ENCODE data around the gene RADIL.
"Not testable (repeated sequence)": the region's sequence is repeated elsewhere in the genome, so short reads cannot be mapped to it uniquely, and the experiment has no call there.

RADIL gene, protein sequence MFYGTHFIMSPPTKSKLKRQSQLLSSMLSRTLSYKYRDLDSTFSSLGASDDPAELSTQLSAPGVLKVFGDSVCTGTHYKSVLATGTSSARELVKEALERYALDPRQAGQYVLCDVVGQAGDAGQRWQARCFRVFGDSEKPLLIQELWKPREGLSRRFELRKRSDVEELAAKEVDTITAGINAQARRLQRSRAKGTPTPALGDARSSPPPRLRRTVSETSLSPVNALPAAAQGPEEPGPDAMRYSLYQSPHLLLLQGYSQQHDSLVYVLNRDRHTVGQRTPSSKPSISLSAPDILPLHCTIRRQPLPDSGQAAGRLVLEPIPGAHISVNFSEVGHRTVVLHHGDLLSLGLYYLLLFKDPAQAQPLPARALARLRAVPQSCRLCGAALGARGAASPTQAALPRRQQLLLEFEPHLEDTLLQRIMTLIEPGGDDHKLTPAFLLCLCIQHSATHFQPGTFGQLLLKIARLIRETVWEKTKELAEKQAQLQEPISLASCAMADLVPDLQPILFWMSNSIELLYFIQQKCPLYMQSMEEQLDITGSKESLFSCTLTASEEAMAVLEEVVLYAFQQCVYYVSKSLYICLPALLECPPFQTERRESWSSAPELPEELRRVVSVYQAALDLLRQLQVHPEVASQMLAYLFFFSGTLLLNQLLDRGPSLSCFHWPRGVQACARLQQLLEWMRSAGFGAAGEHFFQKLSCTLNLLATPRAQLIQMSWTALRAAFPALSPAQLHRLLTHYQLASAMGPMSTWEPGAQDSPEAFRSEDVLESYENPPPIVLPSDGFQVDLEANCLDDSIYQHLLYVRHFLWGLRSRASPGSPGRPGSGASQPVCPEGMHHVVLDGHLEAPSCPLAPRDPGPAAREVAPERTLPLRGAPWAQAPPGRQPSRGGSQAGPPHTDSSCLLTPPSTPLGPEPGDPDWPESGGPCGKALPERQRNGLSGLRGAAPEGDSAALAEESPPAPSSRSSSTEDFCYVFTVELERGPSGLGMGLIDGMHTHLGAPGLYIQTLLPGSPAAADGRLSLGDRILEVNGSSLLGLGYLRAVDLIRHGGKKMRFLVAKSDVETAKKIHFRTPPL

DNA sequence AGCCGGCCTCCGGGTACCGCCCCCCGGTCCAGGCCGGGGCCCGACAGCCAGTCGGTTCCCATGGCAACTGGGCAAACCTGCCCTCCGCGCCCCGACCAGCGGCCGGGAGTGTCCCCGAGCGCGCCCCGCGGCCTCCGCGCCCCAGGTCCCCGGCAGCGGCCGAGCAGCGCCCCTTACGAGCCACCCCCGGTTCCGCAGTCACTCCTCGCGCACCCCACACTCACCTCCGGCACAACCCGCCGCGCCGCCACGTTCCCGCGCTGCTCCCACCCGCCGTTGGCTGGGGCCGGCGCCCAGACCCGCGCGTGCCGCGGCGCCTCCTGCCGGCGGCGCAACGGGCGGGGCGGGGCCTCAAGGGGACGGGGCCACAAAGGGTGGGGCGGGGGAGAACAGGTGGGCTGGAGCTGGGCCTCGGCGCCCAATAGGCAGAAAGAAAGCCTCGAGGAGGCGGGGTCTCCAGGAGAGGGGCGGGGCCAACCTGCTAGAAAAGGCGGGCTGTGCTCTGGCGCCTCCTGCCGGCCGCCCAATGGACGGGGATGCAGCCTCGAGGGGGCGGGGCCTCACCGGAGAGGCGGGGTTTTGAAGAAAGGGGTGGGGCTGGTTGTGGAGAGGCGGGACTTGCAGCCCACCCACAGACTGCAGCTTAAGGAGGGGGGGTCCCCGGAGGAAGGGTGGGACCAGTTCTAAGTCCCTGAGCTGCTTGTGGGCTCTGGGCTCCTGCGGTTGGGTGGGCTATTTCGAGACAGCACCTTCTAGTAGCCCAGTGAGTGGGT lies at the start of gene RADIL:
RADIL (minus strand) TSS at position 345 of the 773 bp plus-strand sequence. CDS start 5,577 bp downstream, outside the sequence.
- peak; percentile 91 to 93 for DNase-seq (ENCODE audit: low read depth in 2 of 2)

DNA sequence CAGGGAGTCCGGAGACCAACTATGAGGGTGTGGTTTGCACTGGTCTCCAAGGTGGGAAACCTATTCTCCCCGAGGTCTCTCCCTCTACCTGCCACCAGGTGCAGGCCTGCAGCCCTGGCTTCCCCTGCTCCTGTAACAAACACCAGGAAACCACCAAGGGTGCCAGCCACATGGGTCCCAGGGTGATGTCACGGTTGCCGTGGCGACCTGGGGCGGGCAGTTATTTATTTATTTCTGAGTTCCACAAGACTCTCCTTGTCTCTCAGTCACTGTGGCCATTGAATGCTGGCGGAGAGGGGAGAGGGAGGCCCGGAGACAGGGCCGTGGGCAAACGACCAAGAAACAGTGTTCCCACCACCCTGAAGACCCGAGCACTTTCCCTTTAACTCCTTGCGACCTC lies 48.4 kb upstream of the RADIL start:
- no peak for DNase-seq (ENCODE audit: low read depth in 2 of 2)

DNA sequence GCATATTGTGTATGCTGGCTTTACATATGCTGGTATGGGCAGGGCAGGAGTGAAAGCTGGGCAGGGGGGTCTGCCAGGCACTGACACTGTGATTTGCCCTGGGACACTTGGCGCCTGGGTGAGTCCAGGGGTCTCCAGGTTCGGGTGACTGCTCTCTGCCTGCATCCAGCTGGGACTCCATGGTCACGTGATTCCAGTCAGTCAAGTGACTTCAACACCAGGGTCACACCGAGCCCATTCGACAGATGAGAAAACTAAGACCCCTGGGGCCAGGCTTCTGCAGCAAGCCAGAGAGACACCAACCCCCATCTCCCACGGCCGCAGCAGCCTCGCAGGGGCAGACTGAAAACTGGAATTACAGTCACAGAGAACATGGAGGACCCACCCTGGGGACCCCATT lies 45.5 kb upstream of the RADIL start:
- no peak for DNase-seq (ENCODE audit: low read depth in 2 of 2)

DNA sequence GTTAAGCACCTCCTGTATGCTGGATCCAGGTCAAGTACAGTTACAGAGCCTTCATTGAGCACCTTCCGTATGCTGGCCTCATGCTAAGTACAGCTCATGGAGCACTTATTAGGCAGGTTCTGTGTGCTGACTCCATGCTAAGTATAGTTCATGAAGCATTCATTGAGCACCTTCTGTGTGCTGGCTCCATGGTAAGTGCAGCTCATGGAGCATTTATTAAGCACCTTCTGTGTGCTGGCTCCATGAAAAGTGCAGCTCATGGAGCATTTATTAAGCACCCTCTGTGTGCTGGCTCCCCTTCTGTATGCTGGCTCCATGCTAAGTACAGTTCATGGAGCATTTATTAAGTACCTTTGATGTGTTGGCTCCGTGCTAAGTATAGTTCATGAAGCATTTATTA lies 44.9 kb upstream of the RADIL start:
- no peak for DNase-seq (ENCODE audit: low read depth in 2 of 2)

DNA sequence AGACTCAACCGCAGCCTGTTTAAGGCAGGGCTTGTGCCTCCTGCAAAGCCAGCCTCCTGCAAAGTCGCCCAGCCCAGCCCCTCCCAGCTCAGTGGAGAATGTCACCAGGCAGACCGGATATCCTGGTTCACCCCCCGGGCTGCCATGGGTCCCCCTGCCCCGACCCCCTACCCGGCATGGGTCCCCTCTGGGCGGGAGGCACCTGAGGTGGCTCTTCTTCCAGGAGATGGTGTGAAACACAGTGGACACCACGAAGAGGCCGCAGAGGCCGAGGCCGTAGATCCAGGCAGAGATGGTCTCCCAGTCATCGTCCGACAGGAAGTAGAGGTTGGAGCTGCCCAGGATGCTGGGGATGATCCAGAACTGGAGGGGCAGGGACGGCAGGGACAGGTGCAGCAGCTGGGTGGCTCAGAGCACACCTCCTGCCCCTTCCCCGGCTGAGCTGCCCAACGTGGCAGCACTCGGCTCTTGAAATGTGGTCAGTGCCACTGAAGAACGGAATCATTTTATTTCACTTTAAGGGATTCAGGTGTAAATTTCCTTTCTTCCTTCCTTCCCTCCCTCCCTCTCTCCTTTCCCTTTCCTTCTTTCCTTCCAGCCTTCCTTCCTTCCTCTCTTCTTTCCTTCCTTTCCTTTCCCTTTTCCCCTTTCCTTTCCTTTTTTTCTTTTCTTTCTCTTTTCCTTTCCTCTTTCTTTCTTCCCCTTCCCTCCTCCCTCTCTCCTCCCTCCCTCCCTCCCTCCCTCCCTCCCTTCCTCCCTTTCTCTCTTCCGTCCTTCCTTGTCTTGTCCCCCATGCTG lies 36.7 kb upstream of the RADIL start:
- no peak for DNase-seq (ENCODE audit: low read depth in 2 of 2)

DNA sequence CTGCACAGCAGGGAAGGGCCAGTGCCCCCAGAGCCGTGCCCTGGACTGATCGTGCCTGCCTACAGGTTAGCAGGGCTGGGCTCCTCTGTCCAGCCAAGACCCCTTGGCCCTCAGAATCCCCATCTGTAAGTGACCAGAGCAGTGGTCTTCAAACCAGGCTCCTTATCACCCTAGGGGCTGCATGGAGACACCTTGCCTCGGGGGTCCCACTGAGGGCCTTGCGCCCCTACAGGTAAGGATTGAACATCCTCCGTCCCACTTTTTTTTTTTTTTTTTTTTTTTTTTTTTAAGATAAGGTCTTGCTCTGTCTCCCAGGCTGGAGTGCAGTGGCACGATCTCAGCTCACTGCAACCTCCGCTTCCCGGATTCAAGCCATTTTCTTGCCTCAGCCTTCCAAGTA lies 32.6 kb upstream of the RADIL start:
- no peak for DNase-seq (ENCODE audit: low read depth in 2 of 2)

DNA sequence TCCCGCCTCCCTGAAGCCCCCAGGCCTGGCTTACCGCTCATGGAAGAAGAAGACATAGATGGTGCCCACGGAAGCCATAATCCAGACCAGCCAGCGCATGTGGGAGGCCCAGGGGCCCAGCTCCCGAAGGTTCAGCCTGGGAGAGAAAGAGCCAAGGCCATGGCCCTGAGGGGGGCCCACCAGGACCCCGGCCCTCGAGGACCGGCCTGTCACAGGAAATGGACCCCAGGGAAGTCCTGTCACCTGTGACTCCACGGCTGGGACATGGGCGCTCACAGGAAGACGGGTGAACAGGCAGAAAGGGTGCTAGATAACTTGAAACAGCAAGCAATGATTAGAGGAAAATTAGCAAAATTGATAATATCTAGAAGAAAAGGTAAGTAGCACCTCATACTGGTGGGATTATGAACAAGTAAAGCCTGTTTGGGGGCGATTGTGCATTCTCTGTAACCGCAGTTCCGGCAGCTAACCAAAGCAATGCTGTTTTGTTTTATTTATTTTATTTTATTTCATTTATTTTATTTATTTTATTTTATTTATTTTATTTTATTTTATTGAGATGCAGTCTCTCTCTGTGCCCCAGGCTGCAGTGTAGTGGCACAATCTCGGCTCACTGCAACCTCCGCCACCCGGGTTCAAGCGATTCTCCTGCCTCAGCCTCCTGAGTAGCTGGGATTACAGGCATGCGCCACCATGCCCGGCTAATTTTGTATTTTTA lies 27.8 kb upstream of the RADIL start:
- DNase-seq (ENCODE audit: low read depth in 2 of 2), result no peak

DNA sequence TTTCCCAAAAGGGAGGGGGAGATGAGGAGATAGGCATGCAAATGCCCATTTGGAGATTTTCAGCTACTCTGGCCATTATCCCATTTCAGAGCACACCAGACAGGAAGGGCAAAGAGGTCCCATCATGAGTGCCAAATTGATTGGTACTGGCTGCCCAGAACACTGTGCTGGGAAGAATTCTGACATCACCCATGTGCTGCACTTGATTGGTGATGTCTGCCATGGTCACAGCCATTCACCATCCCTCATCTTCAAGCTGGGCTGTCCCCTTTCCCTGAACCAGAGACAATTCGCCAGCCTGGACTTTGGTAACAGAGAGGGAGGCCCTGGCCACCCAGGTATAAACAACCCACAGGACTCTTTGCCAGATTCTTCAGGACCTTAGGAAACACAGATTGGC lies 23.2 kb upstream of the RADIL start:
- DNase-seq (ENCODE audit: low read depth in 2 of 2), result no peak

DNA sequence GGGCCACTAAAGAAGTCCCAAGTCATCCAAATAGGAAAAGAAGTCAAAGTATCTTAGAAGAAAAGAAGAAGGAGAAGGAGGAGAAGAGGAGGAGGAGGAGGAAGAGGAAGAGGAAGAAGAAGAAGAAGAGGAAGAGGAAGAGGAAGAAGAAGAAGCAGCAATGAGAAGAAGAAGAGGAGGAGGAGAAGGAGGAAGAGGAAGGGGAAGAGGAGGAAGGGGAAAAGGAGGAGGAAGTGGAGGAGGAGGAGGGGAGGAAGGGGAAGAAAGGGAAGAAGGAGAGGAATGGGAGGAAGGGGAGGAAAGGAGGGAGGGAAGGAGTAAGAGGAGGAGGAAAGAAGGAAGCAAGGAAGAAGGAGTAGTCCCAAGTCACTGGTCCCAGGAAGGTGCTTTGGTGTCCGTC lies 21.7 kb upstream of the RADIL start:
- DNase-seq (ENCODE audit: low read depth in 2 of 2), result no peak

DNA sequence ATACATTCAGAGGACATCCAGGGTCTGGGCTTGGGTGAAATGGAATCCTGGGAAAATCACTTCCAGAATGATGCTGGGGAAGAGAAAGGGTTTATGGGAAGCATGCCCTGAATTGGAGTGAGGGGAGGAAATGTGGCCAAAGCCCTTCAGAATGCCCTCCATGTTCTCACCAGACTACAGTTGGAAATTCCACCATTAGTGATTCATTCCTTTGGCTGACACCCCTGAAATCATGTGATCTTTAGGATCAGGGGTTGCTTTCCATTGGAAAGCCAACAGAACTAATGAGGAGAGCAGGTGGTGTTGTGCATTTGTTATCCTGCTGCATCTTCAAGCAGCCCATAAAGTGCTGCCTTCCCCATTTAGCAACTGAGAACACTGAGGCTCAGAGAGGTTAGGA lies 20.8 kb upstream of the RADIL start:
- no peak for DNase-seq (ENCODE audit: low read depth in 2 of 2)

DNA sequence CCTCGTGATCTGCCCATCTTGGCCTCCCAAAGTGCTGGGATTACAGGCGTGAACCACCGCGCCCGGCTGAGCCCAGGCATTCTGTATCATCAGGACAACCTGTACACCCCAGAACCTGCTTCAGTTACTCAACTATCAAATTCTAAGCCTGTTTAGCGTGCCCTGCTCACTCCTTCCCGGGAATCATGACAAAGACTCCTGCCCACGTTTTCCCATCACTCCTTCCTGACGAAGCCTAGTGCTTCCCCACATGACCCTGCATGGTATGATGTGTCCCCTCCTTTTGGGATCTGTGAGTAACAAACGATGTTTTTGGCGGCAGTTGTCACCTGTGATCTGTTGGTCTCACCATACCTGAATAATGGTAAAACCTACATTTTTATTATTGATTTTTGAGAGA lies 12.2 kb upstream of the RADIL start:
- DNase-seq (ENCODE audit: low read depth in 2 of 2), result no peak

DNA sequence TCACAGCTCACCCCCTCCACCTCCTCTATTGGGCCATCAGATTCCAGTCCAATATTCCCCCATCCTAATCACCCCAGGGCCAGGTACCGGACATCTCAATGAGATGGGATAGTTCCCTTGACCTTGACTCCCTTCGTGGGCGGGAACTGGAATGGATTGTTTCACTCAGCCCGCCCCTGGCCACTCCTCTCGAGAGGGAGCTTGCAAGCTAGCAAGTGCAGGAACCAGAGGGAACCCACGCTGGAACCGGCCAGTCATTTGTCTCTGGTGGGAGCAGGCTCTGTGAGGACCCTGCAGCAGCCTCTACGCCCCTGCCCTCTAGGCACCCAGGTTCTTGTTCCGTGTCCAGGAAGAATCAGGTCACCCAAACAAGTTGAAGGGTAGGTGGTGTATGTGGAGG lies 11.0 kb upstream of the RADIL start:
- no peak for DNase-seq (ENCODE audit: low read depth in 2 of 2)

DNA sequence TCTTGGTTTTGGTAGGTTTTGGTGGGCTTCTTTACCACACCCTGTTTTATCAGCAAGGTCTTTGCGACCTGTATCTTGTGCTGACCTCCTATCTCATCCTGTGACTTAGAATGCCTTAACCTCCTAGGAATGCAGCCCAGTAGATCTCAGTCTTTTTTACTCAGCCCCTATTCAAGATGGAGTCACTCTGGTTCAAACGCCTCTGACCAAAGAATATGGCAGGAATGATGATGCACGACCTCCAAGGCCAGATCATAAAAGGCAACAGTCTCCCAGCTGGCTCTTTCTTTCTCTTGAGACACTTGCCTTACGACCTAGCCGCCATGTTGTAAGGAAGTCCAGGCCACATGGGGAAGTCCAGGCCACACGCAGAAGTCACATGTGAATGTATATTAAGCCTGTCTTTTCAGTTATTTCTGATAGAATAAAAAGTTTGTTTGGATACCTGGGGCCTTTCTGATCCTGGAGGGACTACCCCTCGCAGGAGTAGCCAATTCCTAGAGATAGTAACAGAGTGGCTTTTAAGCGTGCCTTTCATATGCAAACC lies 10.5 kb upstream of the RADIL start:
- no peak for DNase-seq (ENCODE audit: low read depth in 2 of 2)

DNA sequence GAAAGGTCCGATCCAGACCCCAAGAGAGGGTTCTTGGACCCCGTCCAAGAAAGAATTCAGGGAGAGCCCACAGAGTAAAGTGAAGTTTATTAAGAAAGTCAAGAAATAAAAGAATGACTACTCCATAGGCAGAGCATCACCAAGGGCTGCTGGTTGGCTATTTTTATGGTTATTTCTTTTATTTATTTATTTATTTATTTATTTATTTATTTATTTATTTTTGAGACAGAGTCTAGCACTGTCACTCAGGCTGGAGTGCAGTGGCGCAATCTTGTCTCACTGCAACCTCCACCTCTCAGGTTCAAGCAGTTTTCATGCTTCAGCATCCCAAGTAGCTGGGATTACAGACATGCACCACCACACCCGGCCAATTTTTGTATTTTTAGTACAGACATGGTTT lies 9.7 kb upstream of the RADIL start:
- not testable (repeated sequence) for DNase-seq (ENCODE audit: low read depth in 2 of 2)

DNA sequence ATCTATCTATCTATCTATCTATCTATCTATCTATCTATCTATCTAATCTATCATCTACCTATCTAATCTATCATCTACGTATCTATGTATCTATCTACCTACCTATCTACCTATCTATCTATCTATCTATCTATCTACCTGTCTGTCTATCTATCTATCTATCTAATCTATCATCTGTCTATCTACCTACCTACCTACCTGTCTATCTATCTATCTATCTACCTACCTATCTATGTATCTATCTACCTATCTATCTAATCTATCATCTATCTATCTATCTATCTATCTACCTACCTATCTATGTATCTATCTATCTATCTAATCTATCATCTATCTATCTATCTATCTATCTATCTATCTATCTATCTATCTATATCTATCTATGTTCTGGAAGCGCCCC lies 8.0 kb upstream of the RADIL start:
- DNase-seq (ENCODE audit: low read depth in 2 of 2), result not testable (repeated sequence)

DNA sequence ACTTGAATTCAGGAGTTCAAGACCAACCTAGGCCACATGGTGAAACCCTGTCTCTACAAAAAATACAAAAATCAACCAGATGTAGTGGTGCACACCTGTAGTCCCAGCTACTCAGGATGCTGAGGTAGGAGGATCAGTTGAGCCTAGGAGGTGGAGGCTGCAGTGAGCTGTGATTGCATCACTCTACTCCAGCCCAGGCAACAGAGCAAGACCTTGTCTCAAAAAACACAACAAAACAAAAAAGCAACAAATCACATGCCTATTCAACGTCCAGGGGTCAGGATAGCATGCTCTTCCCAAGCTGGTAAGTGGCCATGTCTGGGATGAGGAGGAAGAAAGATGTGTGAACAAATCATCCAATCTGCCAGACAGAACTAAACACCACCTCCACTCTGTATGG lies 6.2 kb upstream of the RADIL start:
- DNase-seq (ENCODE audit: low read depth in 2 of 2), result no peak

DNA sequence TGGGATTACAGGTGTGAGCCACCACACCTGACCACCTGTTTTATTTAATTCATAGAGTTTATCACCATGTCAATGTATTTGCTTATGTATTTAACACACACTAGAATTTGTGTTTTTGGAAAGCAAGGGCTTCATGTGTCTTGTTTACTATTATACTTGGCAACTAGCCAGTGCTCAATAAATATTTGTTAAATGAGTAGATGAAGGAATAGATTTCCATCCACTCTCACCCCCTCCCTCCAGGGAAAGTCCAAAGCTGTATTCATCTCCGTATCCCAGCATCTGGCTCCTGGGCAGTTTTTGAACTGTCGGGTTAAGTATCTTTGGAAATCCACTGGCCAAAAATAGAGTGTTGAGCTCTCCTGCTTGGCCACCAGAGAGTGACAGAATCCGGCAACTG lies 4.6 kb upstream of the RADIL start:
- DNase-seq (ENCODE audit: low read depth in 2 of 2), result no peak

DNA sequence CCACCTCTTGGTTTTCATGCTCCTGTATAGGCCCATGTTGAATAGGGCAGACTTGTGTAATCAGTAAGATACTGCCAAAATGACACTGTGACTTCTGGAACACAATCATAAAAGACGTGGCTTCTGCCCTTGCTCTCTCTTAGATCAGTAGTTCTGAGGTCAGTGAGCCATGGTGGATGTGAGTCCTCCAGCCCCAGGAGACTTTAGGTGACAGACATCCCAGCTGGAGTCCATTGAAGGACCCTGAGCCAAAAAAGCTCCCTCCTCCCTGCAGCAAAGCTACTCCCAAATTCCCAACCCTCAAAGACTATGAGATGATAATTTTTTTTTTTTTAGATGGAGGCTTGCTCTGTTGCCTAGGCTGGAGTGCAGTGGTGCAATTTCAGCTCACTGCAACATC lies 3.2 kb upstream of the RADIL start:
- no peak for DNase-seq (ENCODE audit: low read depth in 2 of 2)

DNA sequence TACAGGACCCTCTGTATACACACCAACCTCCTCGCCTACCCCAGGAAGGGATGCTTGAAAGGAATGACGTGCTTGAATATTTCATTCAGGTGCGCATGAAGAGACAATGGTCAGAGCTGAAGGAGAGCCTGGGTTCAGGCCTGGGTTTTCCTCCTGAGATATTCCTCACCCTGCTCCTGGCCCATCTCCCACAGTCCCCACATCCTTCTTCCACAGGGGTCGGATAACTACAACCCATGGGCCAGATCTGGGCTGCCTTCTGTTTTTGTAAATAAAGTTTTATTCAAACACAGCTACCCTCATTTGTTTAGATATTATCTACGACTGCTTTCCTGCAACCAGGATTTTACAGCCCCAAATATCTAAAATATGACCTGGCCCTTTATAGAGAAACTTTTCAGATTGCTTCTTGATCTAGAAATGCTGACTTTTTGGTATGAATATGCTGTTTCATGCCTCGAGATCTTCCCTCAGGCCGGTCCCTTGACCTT lies 1.8 kb upstream of the RADIL start:
- no peak for DNase-seq (ENCODE audit: low read depth in 2 of 2)

DNA sequence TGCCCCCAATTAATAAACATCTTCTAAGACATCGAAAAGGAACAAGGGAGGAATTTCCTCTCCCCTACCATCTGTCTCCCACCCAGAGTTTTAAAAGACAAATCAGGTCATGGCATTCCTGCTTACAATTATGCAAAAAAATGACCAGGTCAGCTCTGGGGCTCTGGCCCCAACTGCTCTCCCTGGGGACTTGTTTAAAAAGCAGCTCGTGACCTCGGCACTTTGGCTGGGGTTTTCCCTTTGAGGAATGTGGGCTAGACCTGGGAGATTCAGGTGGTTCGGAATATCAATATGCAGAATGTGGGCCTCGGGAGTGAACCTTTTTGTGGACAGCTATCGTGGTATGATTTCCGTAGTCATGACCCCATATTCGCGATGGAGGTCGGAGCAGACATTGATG lies 648 bp upstream of the RADIL start:
- no peak for DNase-seq (ENCODE audit: low read depth in 2 of 2)

Measured in stimulated activated CD4-positive, alpha-beta T cell treated with anti-CD3 and anti-CD28 coated beads, Interleukin-15, amount 100 ng/mL, for 48 hours (primary cell).